ENCODE measurements around the gene IL13RA2. TPM values are rescaled to one million over a fixed set of nuclear protein-coding genes. Genes with fewer than 3 reads are reported as not detected.

The IL13RA2 gene, protein sequence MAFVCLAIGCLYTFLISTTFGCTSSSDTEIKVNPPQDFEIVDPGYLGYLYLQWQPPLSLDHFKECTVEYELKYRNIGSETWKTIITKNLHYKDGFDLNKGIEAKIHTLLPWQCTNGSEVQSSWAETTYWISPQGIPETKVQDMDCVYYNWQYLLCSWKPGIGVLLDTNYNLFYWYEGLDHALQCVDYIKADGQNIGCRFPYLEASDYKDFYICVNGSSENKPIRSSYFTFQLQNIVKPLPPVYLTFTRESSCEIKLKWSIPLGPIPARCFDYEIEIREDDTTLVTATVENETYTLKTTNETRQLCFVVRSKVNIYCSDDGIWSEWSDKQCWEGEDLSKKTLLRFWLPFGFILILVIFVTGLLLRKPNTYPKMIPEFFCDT
- 100 and 137 TPM in 2 replicates for total RNA-seq

GRCh38 chrX:115017455-115017854 lies at the start of gene IL13RA2:
Gene IL13RA2 (minus strand): TSS chrX:115017616. CDS start chrX:115017269, 347 bp downstream.

Other genes with a start within 250 kb of the IL13RA2 start
- not detected in 2 replicates for gene RBMXL3, start 171.8 kb upstream of the IL13RA2 start, total RNA-seq
- 15.8 and 20.5 TPM in 2 replicates for gene LRCH2, start 216.5 kb upstream of the IL13RA2 start, total RNA-seq